HG03432 (cell line): ENCODE data around the gene LAD1.

ENCODE experiments used
- ATAC-seq: cut with Tn5 transposase; IDR thresholded peaks from one replicate; pipeline ENCODE4 v1.9.1; 2021; ENCODE audit warnings: mild to moderate bottlenecking, moderate library complexity; ENCODE audit not compliant: unreplicated experiment

The LAD1 gene

DNA sequence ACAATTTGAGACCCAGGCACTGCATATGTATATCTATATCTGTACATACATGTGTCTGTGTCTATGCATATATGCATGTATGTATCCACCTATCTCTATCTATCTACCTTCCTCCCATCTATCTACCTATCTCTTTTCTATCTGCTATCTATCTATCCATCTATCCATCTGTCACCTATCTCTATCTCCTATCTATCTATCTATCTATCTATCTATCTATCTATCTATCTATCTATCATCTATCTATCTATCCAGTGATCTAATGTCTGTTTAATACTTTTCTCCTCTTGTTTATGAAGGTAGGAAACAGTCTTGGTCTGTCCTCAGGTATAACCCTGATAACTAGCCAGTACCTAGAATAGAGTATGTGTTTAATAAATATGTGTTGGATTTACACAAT is 47.5 kb downstream of the LAD1 start:
- ATAC-seq = no peak

- ATAC-seq = no peak
Observed at GRCh38 chr1:201350884-201351283, 48.2 kb downstream of the LAD1 start.

GRCh38 chr1:201350361-201350725 is 48.8 kb downstream of the LAD1 start:
- no peak for ATAC-seq

GRCh38 chr1:201349092-201349491 is 50.0 kb downstream of the LAD1 start:
- ATAC-seq = no peak

- no peak for ATAC-seq
Observed at GRCh38 chr1:201348211-201348566, 50.9 kb downstream of the LAD1 start.

GRCh38 chr1:201347498-201348210 is 51.5 kb downstream of the LAD1 start:
- no peak for ATAC-seq

- ATAC-seq = no peak
Observed at GRCh38 chr1:201346987-201347386, 52.1 kb downstream of the LAD1 start.

DNA sequence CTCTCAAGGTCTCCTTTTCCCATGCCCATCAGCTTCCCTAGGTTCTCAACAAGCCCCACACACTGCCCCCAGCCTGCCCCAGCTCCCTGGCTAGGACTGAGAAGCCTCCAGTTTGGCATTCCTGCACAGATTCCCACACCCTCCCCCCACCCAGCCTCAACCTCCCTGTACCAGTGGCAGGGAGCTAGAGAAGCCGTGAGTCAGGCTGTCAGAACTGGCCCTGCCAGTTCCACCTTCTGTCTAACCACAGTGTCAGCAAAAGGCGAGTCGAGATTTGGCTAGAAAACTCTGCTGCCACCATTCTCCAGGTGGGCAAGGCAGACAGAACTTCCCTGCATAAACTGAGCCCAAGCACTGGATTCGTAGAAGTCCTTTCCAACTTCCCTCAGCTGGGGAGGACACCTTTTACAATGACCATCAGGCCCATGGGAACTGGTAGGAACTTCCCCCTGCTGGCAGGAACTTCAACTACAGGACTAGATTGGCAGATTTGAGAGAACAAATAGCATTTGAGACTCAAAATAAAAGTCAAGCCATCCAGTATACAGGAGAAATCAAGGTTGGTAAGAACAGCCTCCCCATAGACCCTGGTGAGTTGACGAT is 52.7 kb downstream of the LAD1 start:
- no peak for ATAC-seq

GRCh38 chr1:201345081-201345355 is 54.1 kb downstream of the LAD1 start:
- no peak for ATAC-seq

- ATAC-seq = no peak
Observed at GRCh38 chr1:201344206-201345080, 54.7 kb downstream of the LAD1 start.

DNA sequence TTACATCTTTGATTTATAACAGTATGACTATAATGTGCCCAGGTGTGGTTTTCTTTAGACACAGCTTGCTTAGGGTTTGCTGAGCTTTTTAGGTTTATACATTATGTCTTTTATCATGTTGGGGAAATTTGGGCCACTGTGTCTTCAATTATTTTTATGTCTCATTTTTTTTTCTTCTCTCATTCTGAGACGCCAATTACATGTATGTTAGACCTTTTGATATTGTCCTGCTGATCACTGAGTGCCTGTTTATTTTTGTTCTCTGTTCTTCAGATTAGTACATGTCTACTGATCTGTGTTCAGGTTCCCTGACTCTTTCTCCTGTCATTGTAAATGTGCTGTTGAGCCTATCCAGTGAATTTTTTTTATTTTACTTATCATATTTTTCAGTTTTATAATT is 57.7 kb downstream of the LAD1 start:
- no peak for ATAC-seq

- no peak for ATAC-seq
Observed at GRCh38 chr1:201336711-201337450, 62.2 kb downstream of the LAD1 start.

DNA sequence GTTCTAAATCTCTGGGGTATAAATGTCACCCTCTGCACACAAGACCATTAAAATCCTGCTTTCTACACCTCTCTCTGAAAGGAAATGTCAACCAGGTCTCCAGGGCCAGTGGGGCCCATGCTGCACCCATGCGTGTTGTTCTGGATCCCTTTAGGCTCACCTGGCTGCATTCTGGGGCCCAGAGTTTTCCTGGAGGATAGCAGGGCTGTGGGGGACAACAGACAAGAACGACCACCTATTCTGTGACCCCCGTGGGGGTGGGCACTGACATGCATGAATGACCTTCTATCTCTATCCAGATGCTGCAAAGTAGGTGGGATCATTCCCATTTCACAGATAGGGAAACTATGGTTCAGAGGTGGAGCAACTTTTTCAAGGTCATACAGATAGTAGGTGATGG is 63.2 kb downstream of the LAD1 start:
- no peak for ATAC-seq

DNA sequence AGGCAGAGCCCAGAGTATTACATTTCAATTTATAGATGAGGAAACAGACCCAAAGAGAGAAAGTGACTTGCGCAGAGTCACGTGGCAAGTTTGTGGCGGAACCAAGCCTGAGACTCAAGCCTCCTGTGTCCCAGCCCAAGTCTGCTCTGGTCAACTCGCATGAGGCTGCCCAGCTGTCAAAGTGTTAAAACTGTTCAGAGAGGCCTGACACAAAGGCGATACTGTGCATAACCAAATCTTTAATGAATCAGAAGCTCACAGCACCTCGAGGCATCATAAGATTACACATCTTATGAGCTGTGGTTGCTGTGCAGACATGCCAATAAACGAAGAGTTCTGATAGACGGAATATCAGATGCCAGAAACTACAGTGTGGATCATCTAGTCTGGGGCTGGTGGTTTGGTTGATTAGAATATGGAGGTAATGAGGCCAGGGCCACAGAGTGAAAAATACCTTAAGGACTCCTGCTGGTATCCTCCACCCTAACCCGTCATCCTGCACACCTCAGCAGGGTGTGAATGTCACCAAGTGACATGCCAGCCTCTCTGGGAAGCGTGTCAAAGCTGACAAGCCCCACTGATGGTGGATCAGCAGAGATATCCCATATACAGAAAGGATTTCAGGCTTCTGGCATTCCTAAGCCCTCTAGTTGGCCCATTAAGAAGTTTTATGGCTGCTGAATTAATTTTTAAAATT is 63.8 kb downstream of the LAD1 start:
- ATAC-seq = no peak

DNA sequence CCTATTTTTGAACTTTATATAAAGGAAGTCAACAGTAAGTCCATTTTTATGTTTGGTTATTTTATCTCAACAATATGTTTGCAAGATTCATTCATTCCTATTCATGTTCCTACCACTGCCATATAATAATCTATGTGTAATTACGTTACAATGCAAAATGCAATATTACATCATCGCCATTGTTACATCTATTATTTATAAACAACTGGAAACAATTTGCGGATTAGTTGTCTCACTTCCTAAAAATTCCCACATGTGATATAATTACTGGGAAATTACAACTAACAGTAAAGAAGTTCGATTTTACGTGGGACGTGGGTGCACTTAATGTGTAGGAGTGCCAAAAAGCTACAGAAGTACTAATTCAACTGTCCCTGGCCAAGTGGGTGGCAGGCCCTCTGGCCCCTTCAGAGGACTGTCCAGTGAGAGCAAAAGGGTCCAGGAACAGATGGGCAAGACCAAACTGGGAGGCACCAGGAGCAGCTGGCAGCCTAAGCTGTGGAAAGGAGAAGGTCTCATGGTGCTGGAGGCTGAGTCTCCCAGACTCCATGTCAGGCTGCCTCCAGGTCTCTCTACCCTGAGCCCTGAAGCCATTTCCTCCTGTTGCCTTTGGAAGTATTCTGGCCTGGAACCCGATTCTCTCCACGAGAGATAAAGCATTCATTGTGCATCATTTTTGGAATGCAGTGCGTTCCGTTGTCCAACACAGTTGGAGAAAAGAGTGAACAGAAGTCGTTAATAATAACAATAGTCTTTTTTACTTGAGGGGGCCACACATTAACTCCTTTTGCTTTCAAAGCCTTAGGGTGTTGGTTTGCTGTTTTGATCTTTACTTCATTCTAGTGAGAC is 64.6 kb downstream of the LAD1 start:
- no peak for ATAC-seq

DNA sequence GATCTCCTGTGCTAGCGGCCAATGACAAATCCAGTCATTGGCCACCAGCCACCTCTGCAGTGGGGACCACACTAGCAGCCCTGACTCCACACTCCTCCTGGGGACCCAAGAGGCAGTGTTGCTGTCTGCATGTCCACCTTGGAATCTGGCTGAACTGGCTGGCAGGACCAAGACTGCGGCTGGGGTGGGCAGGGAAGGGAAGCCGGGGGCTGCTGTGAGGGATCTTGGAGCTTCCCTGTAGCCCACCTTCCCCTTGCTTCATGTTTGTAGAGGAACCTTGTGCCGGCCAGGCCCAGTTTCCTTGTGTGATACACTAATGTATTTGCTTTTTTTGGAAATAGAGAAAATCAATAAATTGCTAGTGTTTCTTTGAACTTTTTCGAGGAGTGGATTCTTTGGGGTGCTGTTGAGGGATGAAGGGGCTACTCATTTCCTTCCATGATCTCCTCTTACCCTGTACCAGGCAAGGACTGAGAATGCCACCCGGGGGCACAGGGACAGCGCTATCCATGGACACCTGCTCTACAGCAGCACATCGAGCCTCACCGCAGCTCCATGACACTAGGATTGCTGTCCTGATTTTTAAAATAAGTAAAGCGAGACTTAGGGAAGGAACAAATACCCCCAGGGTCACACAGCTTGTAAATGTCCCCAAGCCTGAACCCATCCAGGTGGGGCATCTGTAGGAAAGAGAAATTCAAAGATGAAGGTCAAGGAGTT is 66.3 kb downstream of the LAD1 start:
- ATAC-seq = no peak

DNA sequence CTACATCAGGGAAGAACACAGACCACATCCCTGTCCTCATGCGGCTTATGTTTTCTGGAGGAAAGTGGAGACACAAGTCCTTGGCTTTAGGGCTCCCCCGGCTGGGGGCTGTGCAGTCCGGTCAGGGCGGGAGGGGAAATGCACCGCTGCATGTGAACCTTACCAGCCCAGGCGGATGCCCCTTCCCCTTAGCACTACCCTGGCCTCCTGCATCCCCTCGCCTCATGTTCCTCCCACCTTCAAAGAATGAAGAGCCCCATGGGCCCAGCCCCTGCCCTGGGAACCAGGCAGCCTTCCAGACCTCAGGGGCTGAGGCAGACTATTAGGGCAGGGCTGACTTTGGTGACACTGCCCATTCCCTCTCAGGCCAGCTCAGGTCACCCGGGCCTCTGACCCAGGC is 67.1 kb downstream of the LAD1 start:
- no peak for ATAC-seq

GRCh38 chr1:201331166-201331565 is 68.0 kb downstream of the LAD1 start:
- no peak for ATAC-seq
